HepG2 (cell line): Measurements from ENCODE around the gene LEF1. TPM values are rescaled to one million over a fixed set of nuclear protein-coding genes. Genes with fewer than 3 reads are reported as not detected.

Source experiments
- ATAC-seq: fragments of 200-7000 bp; cut with Tn5 transposase; 3 replicates; pipeline ENCODE4 v1.9.1; 2020; ENCODE audit warnings: mild to moderate bottlenecking, moderate library complexity
- BruUV-seq: library from RNA; stranded (reverse); fragments of 400-500 nt; replicated peaks from 2 replicates; lab custom pipeline; 2021; lab: Mats Ljungman, UMichigan
- CTCF ChIA-PET: fragments of 300-600 bp; formaldehyde crosslinking; extraction: SDS; loops from one replicate; lab custom pipeline; 2021; ENCODE audit warnings: low total read pairs, inconsistent platforms, low intra/inter-chr PET ratio; lab: Yijun Ruan, JAX
- POLR2A ChIA-PET: fragments of 350-600 bp; sonication (Branson Sonifier 250); formaldehyde crosslinking; loops from one replicate; lab custom pipeline; 2020; ENCODE audit warnings: antibody characterized with exemption, inconsistent platforms; lab: Yijun Ruan, JAX
- DNase-seq: peaks from one replicate; pipeline ENCODE4 v3.0.0-alpha.2; 2015; ENCODE audit warnings: low spot score
- FAIRE-seq: peaks from 3 replicates; lab custom pipeline; 2011; peaks lifted over from hg19 to GRCh38; lab: Jason Lieb, UNC
- H2AFZ ChIP-seq: one replicate; pipeline ENCODE4 v1.6.1; 2011; ENCODE audit warnings: low read length, inconsistent platforms
- H3K27ac ChIP-seq: fragments of 300-600 bp; 3 replicates; pipeline ENCODE4 v1.8.0; 2011; ENCODE audit warnings: mixed run types, mild to moderate bottlenecking, mixed read lengths, low read length, inconsistent platforms; ENCODE audit not compliant: insufficient read depth; ENCODE audit errors: extremely low read length
- H3K27me3 ChIP-seq, 2 experiments: fragments of 200-600 bp in 1 of 2; 2 replicates in 1 of 2; 3 replicates in 1 of 2; pipeline versions ENCODE4 v1.6.0 to v1.8.0; 2011; ENCODE audit warnings: low read length in 2 of 2, mild to moderate bottlenecking in 2 of 2, moderate library complexity in 2 of 2, inconsistent platforms in 1 of 2; ENCODE audit not compliant: insufficient read depth in 2 of 2, control insufficient read depth in 1 of 2
- H3K36me3 ChIP-seq, 2 experiments: fragments of 200-600 bp in 1 of 2; replicated peaks in 1 of 2; 2 replicates in 1 of 2; 3 replicates in 1 of 2; pipeline versions ENCODE4 v1.5.1 to v1.8.0; 2011; ENCODE audit warnings: low read length in 2 of 2, inconsistent platforms in 1 of 2; ENCODE audit not compliant: insufficient read depth in 2 of 2, control insufficient read depth in 1 of 2
- H3K4me1 ChIP-seq: 2 replicates; pipeline ENCODE4 v1.5.1; 2012; ENCODE audit warnings: low read length, inconsistent platforms; ENCODE audit not compliant: insufficient read depth
- H3K4me2 ChIP-seq: 2 replicates; pipeline ENCODE4 v1.6.0; 2011; ENCODE audit warnings: low read depth, low read length, inconsistent platforms
- H3K4me3 ChIP-seq, 3 experiments: fragments of 200-600 bp in 1 of 3; sonication (generic), shearing (Covaris generic) in 1 of 3; replicated peaks in 1 of 3; 2 replicates each; pipeline ENCODE4 v1.5.1; 2011 to 2016; ENCODE audit warnings: low read length in 3 of 3, inconsistent platforms in 2 of 3, low read depth in 2 of 3, mild to moderate bottlenecking in 2 of 3, control low read depth in 1 of 3, mixed read lengths in 1 of 3; ENCODE audit not compliant: insufficient read depth in 1 of 3
- H3K79me2 ChIP-seq: one replicate; pipeline ENCODE4 v1.6.1; 2011; ENCODE audit warnings: low read length, inconsistent platforms; ENCODE audit not compliant: insufficient read depth
- H3K9ac ChIP-seq: 2 replicates; pipeline ENCODE4 v1.6.0; 2011; ENCODE audit warnings: mild to moderate bottlenecking, low read depth, low read length, inconsistent platforms; ENCODE audit not compliant: insufficient read depth
- H3K9me3 ChIP-seq: 2 replicates; pipeline ENCODE4 v1.5.1; 2012; ENCODE audit warnings: mild to moderate bottlenecking, low read length
- H4K20me1 ChIP-seq: 2 replicates; pipeline ENCODE4 v1.6.0; 2011; ENCODE audit warnings: inconsistent platforms, mild to moderate bottlenecking, low read length, moderate library complexity; ENCODE audit not compliant: insufficient read depth
- FOXM1 ChIP-seq: sonication (generic); formaldehyde crosslinking; IDR thresholded peaks from 2 replicates; pipeline ENCODE4 v1.5.0; 2020; ENCODE audit warnings: missing genetic modification reagents
- HMG20A ChIP-seq: IDR thresholded peaks from 2 replicates; pipeline ENCODE4 v1.6.1; 2016; ENCODE audit warnings: borderline replicate concordance
- HMG20B ChIP-seq: conservative IDR thresholded peaks from 2 replicates; pipeline ENCODE4 v1.6.1; 2016; ENCODE audit warnings: missing genetic modification reagents, missing compliant biosample characterization
- NFE2 ChIP-seq: sonication (generic); formaldehyde crosslinking; IDR thresholded peaks from 2 replicates; pipeline ENCODE4 v1.4.0; 2020; ENCODE audit warnings: missing genetic modification reagents
- ZFP82 ChIP-seq: sonication (generic); formaldehyde crosslinking; IDR thresholded peaks from 2 replicates; pipeline ENCODE4 v1.5.1; 2020; ENCODE audit warnings: mild to moderate bottlenecking, missing genetic modification reagents, borderline replicate concordance
- ZIK1 ChIP-seq: sonication (generic); formaldehyde crosslinking; IDR thresholded peaks from 2 replicates; pipeline ENCODE4 v1.5.0; 2020; ENCODE audit warnings: mild to moderate bottlenecking, low read depth, missing genetic modification reagents, borderline replicate concordance
- ZNF143 ChIP-seq: sonication (generic); formaldehyde crosslinking; IDR thresholded peaks from 2 replicates; pipeline ENCODE4 v1.4.0; 2020; ENCODE audit warnings: missing genetic modification reagents
- ZNF431 ChIP-seq: sonication (generic); formaldehyde crosslinking; IDR thresholded peaks from 2 replicates; pipeline ENCODE4 v1.9.0; 2022; ENCODE audit warnings: missing genetic modification reagents, low read depth, mild to moderate bottlenecking, borderline replicate concordance
- ZNF530 ChIP-seq: sonication (generic); formaldehyde crosslinking; IDR thresholded peaks from 2 replicates; pipeline ENCODE4 v1.5.0; 2020; ENCODE audit warnings: low read depth, mild to moderate bottlenecking, missing genetic modification reagents
- ZNF629 ChIP-seq: sonication (generic); formaldehyde crosslinking; conservative IDR thresholded peaks from 2 replicates; pipeline ENCODE4 v1.5.0; 2020; ENCODE audit warnings: missing genetic modification reagents
- ZNF691 ChIP-seq: sonication (generic); formaldehyde crosslinking; IDR thresholded peaks from 2 replicates; pipeline ENCODE4 v1.4.0; 2020; ENCODE audit warnings: missing genetic modification reagents, low read depth, mild to moderate bottlenecking, borderline replicate concordance
- ZNF776 ChIP-seq: sonication (generic); formaldehyde crosslinking; IDR thresholded peaks from 2 replicates; pipeline ENCODE4 v1.4.0; 2020; ENCODE audit warnings: mild to moderate bottlenecking, missing genetic modification reagents
- WGBS: methylation state at CpG from one replicate; pipeline ENCODE4 v1.1.6; 2017; ENCODE audit warnings: low lambda C conversion rate; 5-methylcytosine and 5-hydroxymethylcytosine counted together
- in situ Hi-C: cut with HindIII; loops from 2 replicates; pipeline ENCODE4 v1.10.0; 2017; ENCODE audit warnings: low pct_unique_long_range_greater_than_20kb; ENCODE audit not compliant: extremely low pct_ligation_motif_present
- intact Hi-C: fragments of 100-400 bp; cut with micrococcal nuclease; formaldehyde crosslinking; loops from one replicate; pipeline ENCODE4 v1.10.0; 2022; ENCODE audit not compliant: unreplicated experiment
- polyA plus RNA-seq, 8 experiments: library from polyadenylated mRNA; depleted of rRNA in 3 of 8; stranded (reverse) in 7 of 8; unstranded in 1 of 8; fragments of >200 nt; fragmentation: Illumina TruSeq in 4 of 8; extraction: Trizol in 4 of 8; gene quantifications; 2 replicates each; pipeline versions ENCODE4 v1.2.1 to v1.2.3, GENCODE V29; 2011 to 2016; ENCODE audit warnings: low read depth in 4 of 8, missing spikeins in 1 of 8, mixed read lengths in 1 of 8; ENCODE audit not compliant: insufficient read depth in 1 of 8
- total RNA-seq, 5 experiments: library from RNA; depleted of rRNA; stranded (reverse); fragments of >200 nt; fragmentation: Illumina TruSeq; extraction: Trizol; gene quantifications; 2 replicates each; pipeline ENCODE4 v1.2.3, GENCODE V29; 2016; ENCODE audit warnings: low read depth in 1 of 5
- TF ChIP-seq, protein P1 (sequence below): sonication (generic); formaldehyde crosslinking; IDR thresholded peaks from 2 replicates; pipeline ENCODE4 v1.5.1; 2020; ENCODE audit warnings: missing genetic modification reagents, mild to moderate bottlenecking, borderline replicate concordance
- TF ChIP-seq, protein P2 (sequence below): sonication (generic); formaldehyde crosslinking; IDR thresholded peaks from 2 replicates; pipeline ENCODE4 v1.9.0; 2021; ENCODE audit warnings: mild to moderate bottlenecking, missing genetic modification reagents
- TF ChIP-seq, protein P3 (sequence below): sonication (generic); formaldehyde crosslinking; IDR thresholded peaks from 2 replicates; pipeline ENCODE4 v1.8.0; 2022; ENCODE audit warnings: mild to moderate bottlenecking, missing genetic modification reagents, moderate library complexity

LEF1 gene
- total and polyA plus RNA-seq, 2 of the 13 experiments (the other 11 are each of a cell fraction or from before 2014, with no cell fraction given) = 0.22 to 0.29 TPM

DNA sequence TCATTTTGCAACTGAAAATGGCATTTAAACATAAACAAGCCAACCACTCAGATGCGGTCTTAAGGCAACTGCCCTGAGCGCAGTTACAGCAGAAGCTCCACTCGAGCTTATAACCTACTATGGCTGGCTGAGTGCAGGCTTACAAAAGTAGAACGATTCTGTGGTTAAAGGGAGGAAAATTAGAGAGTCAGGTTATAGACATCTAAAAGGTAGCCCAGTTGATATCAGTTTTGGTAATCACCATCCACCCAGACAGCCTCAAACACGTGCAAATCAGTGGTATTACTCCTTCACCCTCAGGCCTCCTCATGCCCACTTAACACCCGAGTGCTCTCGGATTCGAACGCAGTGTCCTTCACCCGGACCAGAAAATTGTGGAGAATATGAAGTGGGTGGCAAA, 3.1 kb downstream of the LEF1 start:
- no peak for ATAC-seq
- TF ChIP-seq, protein P1, sequence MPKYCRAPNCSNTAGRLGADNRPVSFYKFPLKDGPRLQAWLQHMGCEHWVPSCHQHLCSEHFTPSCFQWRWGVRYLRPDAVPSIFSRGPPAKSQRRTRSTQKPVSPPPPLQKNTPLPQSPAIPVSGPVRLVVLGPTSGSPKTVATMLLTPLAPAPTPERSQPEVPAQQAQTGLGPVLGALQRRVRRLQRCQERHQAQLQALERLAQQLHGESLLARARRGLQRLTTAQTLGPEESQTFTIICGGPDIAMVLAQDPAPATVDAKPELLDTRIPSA = no peak
- no peak for TF ChIP-seq ZNF431 (CRISPR knock-in tag)
- TF ChIP-seq, protein P2, sequence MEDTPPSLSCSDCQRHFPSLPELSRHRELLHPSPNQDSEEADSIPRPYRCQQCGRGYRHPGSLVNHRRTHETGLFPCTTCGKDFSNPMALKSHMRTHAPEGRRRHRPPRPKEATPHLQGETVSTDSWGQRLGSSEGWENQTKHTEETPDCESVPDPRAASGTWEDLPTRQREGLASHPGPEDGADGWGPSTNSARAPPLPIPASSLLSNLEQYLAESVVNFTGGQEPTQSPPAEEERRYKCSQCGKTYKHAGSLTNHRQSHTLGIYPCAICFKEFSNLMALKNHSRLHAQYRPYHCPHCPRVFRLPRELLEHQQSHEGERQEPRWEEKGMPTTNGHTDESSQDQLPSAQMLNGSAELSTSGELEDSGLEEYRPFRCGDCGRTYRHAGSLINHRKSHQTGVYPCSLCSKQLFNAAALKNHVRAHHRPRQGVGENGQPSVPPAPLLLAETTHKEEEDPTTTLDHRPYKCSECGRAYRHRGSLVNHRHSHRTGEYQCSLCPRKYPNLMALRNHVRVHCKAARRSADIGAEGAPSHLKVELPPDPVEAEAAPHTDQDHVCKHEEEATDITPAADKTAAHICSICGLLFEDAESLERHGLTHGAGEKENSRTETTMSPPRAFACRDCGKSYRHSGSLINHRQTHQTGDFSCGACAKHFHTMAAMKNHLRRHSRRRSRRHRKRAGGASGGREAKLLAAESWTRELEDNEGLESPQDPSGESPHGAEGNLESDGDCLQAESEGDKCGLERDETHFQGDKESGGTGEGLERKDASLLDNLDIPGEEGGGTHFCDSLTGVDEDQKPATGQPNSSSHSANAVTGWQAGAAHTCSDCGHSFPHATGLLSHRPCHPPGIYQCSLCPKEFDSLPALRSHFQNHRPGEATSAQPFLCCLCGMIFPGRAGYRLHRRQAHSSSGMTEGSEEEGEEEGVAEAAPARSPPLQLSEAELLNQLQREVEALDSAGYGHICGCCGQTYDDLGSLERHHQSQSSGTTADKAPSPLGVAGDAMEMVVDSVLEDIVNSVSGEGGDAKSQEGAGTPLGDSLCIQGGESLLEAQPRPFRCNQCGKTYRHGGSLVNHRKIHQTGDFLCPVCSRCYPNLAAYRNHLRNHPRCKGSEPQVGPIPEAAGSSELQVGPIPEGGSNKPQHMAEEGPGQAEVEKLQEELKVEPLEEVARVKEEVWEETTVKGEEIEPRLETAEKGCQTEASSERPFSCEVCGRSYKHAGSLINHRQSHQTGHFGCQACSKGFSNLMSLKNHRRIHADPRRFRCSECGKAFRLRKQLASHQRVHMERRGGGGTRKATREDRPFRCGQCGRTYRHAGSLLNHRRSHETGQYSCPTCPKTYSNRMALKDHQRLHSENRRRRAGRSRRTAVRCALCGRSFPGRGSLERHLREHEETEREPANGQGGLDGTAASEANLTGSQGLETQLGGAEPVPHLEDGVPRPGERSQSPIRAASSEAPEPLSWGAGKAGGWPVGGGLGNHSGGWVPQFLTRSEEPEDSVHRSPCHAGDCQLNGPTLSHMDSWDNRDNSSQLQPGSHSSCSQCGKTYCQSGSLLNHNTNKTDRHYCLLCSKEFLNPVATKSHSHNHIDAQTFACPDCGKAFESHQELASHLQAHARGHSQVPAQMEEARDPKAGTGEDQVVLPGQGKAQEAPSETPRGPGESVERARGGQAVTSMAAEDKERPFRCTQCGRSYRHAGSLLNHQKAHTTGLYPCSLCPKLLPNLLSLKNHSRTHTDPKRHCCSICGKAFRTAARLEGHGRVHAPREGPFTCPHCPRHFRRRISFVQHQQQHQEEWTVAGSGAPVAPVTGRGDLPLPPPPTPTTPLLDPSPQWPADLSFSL = no peak
- TF ChIP-seq FOXM1 (CRISPR knock-in tag) = no peak
- TF ChIP-seq ZNF629 (CRISPR knock-in tag) = no peak
- no peak for TF ChIP-seq ZNF691 (CRISPR knock-in tag)
- TF ChIP-seq, protein P3, sequence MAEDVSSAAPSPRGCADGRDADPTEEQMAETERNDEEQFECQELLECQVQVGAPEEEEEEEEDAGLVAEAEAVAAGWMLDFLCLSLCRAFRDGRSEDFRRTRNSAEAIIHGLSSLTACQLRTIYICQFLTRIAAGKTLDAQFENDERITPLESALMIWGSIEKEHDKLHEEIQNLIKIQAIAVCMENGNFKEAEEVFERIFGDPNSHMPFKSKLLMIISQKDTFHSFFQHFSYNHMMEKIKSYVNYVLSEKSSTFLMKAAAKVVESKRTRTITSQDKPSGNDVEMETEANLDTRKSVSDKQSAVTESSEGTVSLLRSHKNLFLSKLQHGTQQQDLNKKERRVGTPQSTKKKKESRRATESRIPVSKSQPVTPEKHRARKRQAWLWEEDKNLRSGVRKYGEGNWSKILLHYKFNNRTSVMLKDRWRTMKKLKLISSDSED (CRISPR knock-in tag) = no peak
- no peak for TF ChIP-seq HMG20B (CRISPR knock-in tag)
- TF ChIP-seq ZIK1 = no peak
- no peak for TF ChIP-seq ZNF530 (CRISPR knock-in tag)
- no peak for TF ChIP-seq ZNF776
- TF ChIP-seq ZNF143 (CRISPR knock-in tag) = no peak
- TF ChIP-seq HMG20A (CRISPR knock-in tag) = no peak
- TF ChIP-seq NFE2 = no peak
- TF ChIP-seq ZFP82 (CRISPR knock-in tag) = no peak

More for the DNA sequence above, 3.1 kb downstream of the LEF1 start:
- no peak for FAIRE-seq
- H3K36me3 ChIP-seq = no peaks in the 10 kb centered on the region
- H3K9ac ChIP-seq = no peak overlapping the region
- CTCF ChIA-PET = no interaction called here
- H3K4me1 ChIP-seq = peaks cover 23% of the 10 kb centered on the region
- BruUV-seq = no TSS peak
- no peak overlapping the region for H3K27ac ChIP-seq
- no peak overlapping the region for H2AFZ ChIP-seq
- H4K20me1 ChIP-seq = no peaks in the 10 kb centered on the region
- POLR2A ChIA-PET = no interaction called here
- in situ Hi-C loops = no loop called here
- intact Hi-C loops = no loop called here
- no peak overlapping the region for H3K4me3 ChIP-seq
- DNase-seq = no peak
- peaks cover 8 to 51% of the 10 kb centered on the region in 2 experiments; a peak in 4 of 5 replicates for H3K27me3 ChIP-seq
- no peaks in the 10 kb centered on the region for H3K79me2 ChIP-seq
- H3K4me2 ChIP-seq = no peak overlapping the region
- no peaks in the 10 kb centered on the region for H3K9me3 ChIP-seq
- WGBS = 84% methylated on average over 10 of the region's 10 CpGs
